Uterus (tissue), 2 donors: ENCODE results near the gene COCH.

Source experiments
- CTCF ChIP-seq, 4 experiments: fragments of 200-600 bp in 2 of 4; fragments of 450-650 bp in 2 of 4; sonication (generic) in 2 of 4; IDR thresholded peaks; one replicate each; pipeline ENCODE4 v1.5.1; 2016 to 2019; ENCODE audit warnings: antibody characterized with exemption in 4 of 4, mild to moderate bottlenecking in 2 of 4, moderate library complexity in 1 of 4
- POLR2A ChIP-seq, 2 donors: fragments of 450-650 bp; IDR thresholded peaks; one replicate each; pipeline ENCODE4 v1.6.1; 2016; ENCODE audit warnings: antibody characterized with exemption in 2 of 2, mild to moderate bottlenecking in 1 of 2, moderate library complexity in 1 of 2

GRCh38 chr14:30889244-30889594, 14.9 kb downstream of the COCH start:
- TF ChIP-seq CTCF (IDR thresholded peaks at IDR 0.05) (no peak), POLR2A (IDR thresholded peaks at IDR 0.05) (no peak)
